Breast epithelium (tissue), 3 donors: Measurements from ENCODE around the gene ATP2B2.

Experiments used
- CTCF ChIP-seq, 3 donors: fragments of 450-650 bp; IDR thresholded peaks; one replicate each; pipeline ENCODE4 v1.5.1; 2016 to 2017; ENCODE audit warnings: antibody characterized with exemption in 3 of 3, mild to moderate bottlenecking in 3 of 3, moderate library complexity in 3 of 3
- POLR2A ChIP-seq: fragments of 450-650 bp; IDR thresholded peaks from one replicate; pipeline ENCODE4 v1.6.1; 2016; ENCODE audit warnings: antibody characterized with exemption, mild to moderate bottlenecking, moderate library complexity
- POLR2AphosphoS5 ChIP-seq, 3 donors: sonication (generic); formaldehyde crosslinking; IDR thresholded peaks; one replicate each; pipeline ENCODE4 v1.6.1; 2017; ENCODE audit warnings: antibody characterized with exemption in 3 of 3

GRCh38 chr3:10350324-10350985 lies 154.9 kb downstream of the ATP2B2 start:
- TF ChIP-seq CTCF (IDR thresholded peaks at IDR 0.05), result no peak
- no peak for TF ChIP-seq POLR2AphosphoS5 (IDR thresholded peaks at IDR 0.05)
- TF ChIP-seq POLR2A, result no peak
